NCI-H2171 (cell line): ENCODE results near the gene FLNB.
"Not testable (repeated sequence)": the region's sequence is repeated elsewhere in the genome, so short reads cannot be mapped to it uniquely, and the experiment has no call there.

ENCODE experiments used
- DNase-seq: peaks from one replicate; lab custom pipeline; 2025; lab: John Stamatoyannopoulos, UW

FLNB gene

DNA sequence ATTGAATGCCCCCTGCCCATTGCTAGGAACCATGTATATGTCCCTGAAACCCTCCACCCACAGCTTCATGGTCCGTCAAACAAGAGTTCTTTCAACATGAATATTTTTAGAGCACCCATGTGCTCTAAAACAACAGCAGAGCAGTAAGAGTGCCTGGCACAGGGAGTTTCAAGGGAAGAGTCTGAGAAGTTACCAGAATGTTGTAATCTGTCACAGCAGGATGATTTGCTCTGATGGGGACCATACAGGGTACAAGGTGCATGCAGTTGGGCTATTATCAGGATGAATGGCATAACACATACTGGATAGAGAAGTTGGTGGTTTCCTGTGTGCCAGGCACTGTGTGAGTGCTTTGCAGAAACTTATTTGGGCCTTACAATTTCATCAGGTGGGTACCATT lies 27.8 kb upstream of the FLNB start:
- DNase-seq = no peak

DNA sequence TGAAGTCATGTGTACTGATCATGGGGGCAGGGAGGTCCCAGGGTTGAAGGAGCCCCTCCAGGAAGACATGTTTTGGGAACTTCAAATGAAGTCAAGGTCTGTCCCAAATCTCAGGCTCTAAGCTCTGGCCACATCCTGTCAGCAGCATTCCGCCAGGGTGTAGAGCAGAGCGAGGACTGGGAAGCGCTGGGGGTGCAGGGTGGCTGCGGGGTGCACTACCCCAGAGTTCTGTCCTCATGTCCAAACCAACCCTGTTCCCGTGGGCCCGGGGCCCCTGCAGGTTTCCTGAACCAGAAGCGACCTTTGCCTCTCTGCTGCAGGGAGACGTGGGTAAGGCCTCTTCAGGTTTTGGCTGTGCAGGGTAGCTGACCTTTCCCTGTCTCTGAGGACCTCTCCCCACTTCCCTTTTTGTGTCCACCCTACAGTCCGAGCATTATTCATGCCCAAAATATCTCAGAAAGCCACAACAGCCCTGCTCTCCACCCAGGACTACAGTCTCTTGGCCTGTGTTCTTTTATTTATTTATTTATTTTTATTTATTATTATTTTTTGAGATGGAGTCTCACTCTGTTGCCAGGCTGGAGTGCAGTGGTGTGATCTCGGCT lies 26.6 kb upstream of the FLNB start:
- DNase-seq = no peak

- DNase-seq = no peak
Measured at GRCh38 chr3:57982561-57983243, 25.5 kb upstream of the FLNB start.

- no peak for DNase-seq
Measured at GRCh38 chr3:57983734-57984518, 24.3 kb upstream of the FLNB start.

DNA sequence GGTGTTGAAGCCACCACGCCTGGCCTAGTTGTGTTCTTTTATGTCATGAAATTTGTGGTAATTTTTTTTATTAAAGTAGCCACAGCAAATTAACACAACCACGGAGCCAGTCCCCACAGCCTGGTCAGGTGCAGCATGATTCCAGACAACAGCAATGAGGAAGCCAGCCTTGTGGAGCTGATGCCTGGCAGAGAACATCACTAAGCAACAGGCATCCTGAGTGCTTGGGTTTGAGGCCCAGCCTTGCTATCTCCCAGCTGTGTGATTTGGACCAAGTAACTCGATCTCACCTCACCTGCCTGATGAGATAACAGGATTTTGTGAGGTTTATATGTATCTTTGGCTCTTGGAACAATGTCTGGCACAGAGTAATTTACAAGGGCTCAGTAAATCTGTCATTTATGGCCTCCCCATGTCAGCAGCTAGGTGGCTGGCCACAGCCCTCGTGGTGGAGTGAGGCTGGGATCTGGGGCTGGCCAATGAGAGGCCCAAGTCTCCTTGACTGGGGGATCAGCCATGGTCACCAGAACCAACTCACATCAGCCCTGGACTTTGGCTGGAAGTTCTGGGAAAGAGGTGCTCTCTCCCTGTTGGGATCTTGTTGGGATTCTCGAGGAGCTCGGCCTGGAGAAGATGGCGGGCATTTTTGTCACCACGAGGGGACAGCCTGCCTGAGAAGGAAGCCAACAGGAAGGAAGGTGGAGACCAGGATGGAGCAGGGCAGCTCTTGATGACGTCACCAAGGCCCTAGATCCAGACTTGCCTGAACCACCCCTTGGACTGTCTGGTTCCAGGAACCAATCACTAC lies 22.8 kb upstream of the FLNB start:
- DNase-seq = no peak

DNA sequence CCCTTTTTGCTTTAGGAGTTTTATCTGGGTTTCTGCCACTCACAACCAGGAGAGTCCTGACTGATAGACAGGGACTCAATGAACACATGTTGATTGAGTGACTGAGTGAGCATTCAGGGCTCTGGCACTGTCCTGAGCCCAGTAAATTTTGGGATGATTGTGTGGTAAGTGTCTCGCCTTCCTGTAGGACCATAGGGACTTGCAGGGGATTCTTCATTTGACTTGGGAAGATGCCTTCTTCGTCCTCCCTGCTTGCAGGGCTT lies 22.3 kb upstream of the FLNB start:
- DNase-seq = no peak

GRCh38 chr3:57986261-57986660 lies 22.0 kb upstream of the FLNB start:
- no peak for DNase-seq

GRCh38 chr3:57989198-57989597 lies 19.0 kb upstream of the FLNB start:
- not testable (repeated sequence) for DNase-seq

GRCh38 chr3:57989646-57990045 lies 18.6 kb upstream of the FLNB start:
- DNase-seq = no peak

DNA sequence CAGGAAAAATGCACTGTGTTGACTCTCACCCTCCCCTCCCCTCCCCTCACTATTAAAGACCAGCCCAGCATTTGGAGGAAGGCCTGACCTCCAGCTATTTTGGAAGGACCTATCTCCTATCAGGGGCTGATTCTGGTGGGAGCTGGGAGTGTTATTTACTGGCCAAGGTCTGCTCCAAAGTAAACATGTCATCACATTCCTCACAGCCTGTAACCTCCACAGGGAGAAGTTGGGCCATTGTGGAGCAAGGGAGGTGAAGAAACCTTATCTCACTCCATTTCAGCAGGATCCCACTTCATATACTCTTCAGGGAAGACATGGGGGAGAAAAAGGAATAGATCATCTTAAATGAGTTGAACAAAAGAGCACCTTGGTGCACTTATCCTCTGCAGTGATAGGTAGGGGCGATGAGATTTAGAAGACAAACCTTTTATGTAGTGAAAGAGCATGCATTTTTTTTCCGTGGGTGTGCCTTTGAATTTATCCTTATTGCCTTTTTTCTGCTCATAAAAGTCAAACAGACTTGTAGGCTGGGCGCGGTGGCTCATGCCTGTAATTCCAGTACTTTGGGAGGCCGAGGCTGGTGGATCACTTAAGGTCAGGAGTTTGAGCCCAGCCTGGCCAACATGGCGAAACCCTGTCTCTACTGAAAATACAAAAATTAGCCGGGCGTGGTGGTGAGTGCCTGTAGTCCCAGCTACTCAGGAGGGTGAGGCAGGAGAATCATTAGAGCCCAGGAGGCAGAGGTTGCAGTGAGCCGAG lies 15.6 kb upstream of the FLNB start:
- no peak for DNase-seq

GRCh38 chr3:57998366-57999283 lies 9.6 kb upstream of the FLNB start:
- DNase-seq = no peak

GRCh38 chr3:57999417-58000115 lies 8.7 kb upstream of the FLNB start:
- no peak for DNase-seq

GRCh38 chr3:58000306-58001085 lies 7.7 kb upstream of the FLNB start:
- DNase-seq = no peak

DNA sequence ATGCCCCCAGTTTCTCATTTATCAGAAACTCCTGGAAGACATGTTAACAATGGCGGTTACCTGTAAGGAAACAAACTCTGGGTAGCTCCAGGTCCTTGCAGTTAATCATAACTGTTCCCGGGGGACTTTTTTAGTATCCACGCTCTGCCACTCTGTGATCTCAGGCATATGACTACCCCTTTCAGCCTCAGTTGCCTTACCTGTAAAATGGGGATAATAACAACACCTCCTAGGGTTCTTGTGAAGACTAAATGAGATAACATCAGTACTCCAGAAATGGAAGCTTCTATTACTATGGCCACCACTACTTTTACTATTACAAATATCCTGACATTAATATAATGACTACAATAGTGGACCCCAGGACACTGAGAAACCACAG lies 7.1 kb upstream of the FLNB start:
- no peak for DNase-seq

DNA sequence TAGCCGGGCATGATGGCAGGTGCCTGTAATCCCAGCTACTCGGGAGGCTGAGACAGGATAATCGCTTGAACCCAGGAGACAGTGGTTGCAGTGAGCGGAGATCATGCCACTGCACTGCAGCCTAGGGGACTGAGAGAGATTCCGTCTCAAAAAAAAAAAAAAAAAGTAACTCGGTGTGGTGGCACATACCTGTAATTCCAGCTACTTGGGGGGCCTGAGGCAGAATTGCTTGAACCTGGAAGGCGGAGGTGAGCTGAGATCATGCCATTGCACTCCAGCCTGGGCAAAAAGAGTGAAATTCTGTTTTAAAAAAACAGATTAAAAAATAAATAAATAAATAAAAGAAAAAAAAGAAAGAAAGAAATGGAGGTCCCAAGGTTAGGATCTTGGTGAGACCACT lies 6.2 kb upstream of the FLNB start:
- no peak for DNase-seq

DNA sequence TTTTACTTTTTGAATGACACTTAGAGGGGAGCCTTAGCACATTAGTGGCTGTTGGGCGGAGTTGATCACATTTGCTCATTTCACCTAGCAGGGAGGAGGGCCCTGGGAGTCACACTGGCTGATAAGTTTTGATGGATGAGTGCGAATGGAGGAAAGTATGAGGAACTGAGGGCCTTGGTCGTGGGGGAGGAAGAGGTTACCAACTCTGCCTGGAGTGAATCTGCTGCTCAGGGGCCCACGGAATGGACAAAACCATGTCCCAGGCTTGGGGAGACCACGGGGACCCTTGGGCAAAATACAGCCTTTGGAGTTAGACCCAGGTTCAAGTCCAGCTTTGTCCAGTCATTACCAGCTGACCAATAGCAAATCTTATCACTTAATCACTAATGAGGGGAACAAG lies 5.1 kb upstream of the FLNB start:
- DNase-seq = no peak

DNA sequence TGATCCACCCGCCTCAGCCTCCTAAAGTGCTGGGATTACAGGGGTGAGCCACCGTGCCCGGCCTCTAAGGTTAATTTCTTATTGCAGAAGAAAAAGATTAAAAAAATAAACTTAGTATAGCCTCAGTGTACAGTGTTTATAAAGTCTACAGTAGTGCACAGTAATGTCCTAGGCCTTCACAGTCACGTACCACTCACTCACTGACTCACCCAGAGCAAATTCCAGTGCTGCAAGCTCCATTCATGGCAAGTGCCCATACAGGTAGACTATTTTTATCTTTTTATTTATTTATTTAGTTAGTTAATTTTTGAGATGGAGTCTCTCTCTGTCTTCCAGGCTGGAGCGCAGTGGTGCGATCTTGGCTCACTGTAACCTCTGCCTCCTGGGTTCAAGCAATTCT lies 3.2 kb upstream of the FLNB start:
- no peak for DNase-seq

DNA sequence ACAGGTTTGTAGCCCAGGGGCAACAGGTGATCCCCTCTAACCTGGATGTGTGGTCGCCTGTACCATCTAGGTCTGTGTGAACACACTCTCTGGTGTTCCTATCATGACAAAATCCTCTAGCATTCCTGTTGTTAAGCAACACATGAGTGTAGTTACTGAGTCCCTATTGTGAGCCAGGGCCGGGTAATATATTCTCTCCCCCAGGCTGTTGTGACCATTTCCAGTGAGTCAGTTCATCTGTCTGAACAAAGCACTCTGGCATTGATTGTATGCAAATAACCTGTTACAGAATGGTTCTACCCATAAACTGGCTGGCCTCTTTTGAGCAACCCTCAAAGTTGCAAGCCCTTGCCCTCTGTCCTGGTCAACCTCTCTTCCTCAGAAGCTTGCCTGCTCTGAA lies 2.6 kb upstream of the FLNB start:
- no peak for DNase-seq

DNA sequence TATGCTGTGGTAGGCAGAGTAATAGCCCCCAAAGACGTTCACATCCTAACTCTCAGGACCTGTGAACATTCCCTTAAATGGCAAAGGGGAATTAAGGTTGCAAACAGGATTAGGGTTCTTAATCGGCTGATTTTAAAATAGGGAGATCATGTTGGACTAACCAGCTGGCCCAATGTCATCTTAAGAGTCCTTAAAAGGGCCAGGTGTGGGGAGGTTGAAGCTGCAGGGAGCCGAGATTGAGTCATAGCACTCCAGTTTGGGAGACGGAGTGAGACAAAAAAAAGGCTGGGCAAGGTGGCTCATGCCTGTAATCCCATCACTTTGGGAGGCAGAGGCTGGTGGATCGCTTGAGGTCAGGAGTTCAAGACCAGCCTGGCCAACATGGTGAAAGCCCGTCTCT lies 1.6 kb upstream of the FLNB start:
- no peak for DNase-seq
